MM.1S (cell line): Measurements from ENCODE around the gene MED16.

Source experiments
- DNase-seq: peaks from one replicate; pipeline ENCODE4 v3.0.0-alpha.2; 2015
- H2AFZ ChIP-seq: fragments of 300-600 bp; sonication (generic); 2 replicates; pipeline ENCODE4 v1.6.0; 2016; ENCODE audit warnings: antibody characterized with exemption, low read length
- H3F3A ChIP-seq: fragments of 300-600 bp; sonication (generic); 2 replicates; pipeline ENCODE4 v1.6.1; 2016; ENCODE audit warnings: mild to moderate bottlenecking, antibody characterized with exemption, low read length, moderate library complexity, mixed read lengths; ENCODE audit not compliant: insufficient read depth
- H3K27ac ChIP-seq: fragments of 300-600 bp; sonication (generic); 2 replicates; pipeline ENCODE4 v1.5.1; 2016; ENCODE audit warnings: mild to moderate bottlenecking, low read length
- H3K27me3 ChIP-seq: fragments of 300-600 bp; sonication (generic); replicated peaks from 2 replicates; pipeline ENCODE4 v1.6.0; 2016; ENCODE audit warnings: low read length; ENCODE audit not compliant: insufficient read depth
- H3K36me3 ChIP-seq: fragments of 300-600 bp; sonication (generic); replicated peaks from 2 replicates; pipeline ENCODE4 v1.6.1; 2016; ENCODE audit warnings: mild to moderate bottlenecking, low read length, mixed read lengths; ENCODE audit not compliant: insufficient read depth
- H3K4me1 ChIP-seq: fragments of 300-600 bp; sonication (generic); 2 replicates; pipeline ENCODE4 v1.6.1; 2016; ENCODE audit warnings: low read length, mixed read lengths
- H3K4me2 ChIP-seq: fragments of 300-600 bp; sonication (generic); 2 replicates; pipeline ENCODE4 v1.6.0; 2016; ENCODE audit warnings: low read depth, low read length
- H3K4me3 ChIP-seq: fragments of 300-600 bp; sonication (generic); 2 replicates; pipeline ENCODE4 v1.5.1; 2016; ENCODE audit warnings: low read length, mixed read lengths
- H3K79me2 ChIP-seq: fragments of 300-600 bp; sonication (generic); 2 replicates; pipeline ENCODE4 v1.6.1; 2016; ENCODE audit warnings: mixed run types, low read length, mixed read lengths
- H3K9ac ChIP-seq: fragments of 300-600 bp; sonication (generic); 2 replicates; pipeline ENCODE4 v1.6.1; 2016; ENCODE audit warnings: low read length, mixed read lengths
- H3K9me2 ChIP-seq: fragments of 300-600 bp; sonication (generic); replicated peaks from 2 replicates; pipeline ENCODE4 v1.6.1; 2016; ENCODE audit warnings: mild to moderate bottlenecking, low read length, mixed read lengths; ENCODE audit not compliant: insufficient read depth
- H3K9me3 ChIP-seq: fragments of 300-600 bp; sonication (generic); replicated peaks from 2 replicates; pipeline ENCODE4 v1.6.1; 2016; ENCODE audit warnings: mild to moderate bottlenecking, low read length, mixed read lengths; ENCODE audit not compliant: insufficient read depth
- H4K20me1 ChIP-seq: fragments of 300-600 bp; sonication (generic); 2 replicates; pipeline ENCODE4 v1.6.1; 2016; ENCODE audit warnings: mild to moderate bottlenecking, low read length, moderate library complexity, mixed read lengths; ENCODE audit not compliant: insufficient read depth
- CTCF ChIP-seq: fragments of 300-600 bp; sonication (generic); IDR thresholded peaks from 2 replicates; pipeline ENCODE4 v1.5.1; 2016; ENCODE audit warnings: antibody characterized with exemption, low read length, mixed read lengths
- EZH2 ChIP-seq: fragments of 300-600 bp; sonication (generic); optimal IDR thresholded peaks from 2 replicates; pipeline ENCODE3; 2017; ENCODE audit warnings: low read depth, mild to moderate bottlenecking, antibody characterized with exemption, low read length, mixed read lengths
- EZH2phosphoT487 ChIP-seq: fragments of 300-600 bp; sonication (generic); IDR thresholded peaks from 2 replicates; pipeline ENCODE4 v1.6.1; 2018; ENCODE audit warnings: antibody characterized with exemption, low read length

Gene MED16

DNA sequence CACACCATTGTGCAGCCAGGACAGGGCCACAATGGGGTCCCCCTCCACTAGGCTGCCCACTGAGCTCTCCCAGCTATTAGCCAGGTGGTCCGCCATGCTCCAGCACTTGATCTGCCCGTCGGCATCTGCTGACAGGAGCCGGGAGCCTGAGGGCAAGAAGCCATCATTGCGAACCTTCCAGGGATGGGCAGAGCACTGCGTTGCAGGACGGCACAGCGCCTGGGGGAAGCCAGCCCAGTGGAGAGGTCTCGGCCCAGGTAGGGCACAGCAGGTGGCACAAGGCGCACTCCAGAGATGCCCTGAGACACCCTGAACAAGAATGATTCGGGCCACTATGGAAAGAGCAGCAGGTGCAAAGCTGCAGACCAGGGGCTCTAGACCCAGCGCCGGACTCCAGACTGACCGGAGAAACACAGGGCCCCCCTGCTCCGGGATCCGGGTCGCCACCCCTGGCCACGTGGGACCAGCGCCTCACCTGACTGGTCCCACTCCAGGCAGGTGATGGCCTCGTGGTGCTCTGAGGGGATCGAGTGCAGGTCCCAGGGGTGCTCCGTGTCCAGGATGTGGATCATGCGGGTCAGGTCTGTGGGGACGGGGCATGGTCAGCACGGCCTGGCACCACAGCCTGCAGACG lies 3.2 kb downstream of the MED16 start:
- H4K20me1 ChIP-seq: no peaks in the 10 kb centered on the region; the same call in 1 of the 2 replicates
- H3K4me2 ChIP-seq: no peak overlapping the region
- no peaks in the 10 kb centered on the region for H3F3A ChIP-seq
- no peak overlapping the region for H3K4me3 ChIP-seq
- no peaks in the 10 kb centered on the region for H3K27me3 ChIP-seq
- H3K79me2 ChIP-seq: peaks cover 31% of the 10 kb centered on the region
- H3K9ac ChIP-seq: no peak overlapping the region
- H3K36me3 ChIP-seq: no peaks in the 10 kb centered on the region
- no peaks in the 10 kb centered on the region for H3K9me2 ChIP-seq
- DNase-seq: no peak
- no peaks in the 10 kb centered on the region for H3K9me3 ChIP-seq
- TF ChIP-seq EZH2 (no peak), EZH2phosphoT487 (no peak), CTCF (no peak)
- H2AFZ ChIP-seq: no peak overlapping the region
- H3K27ac ChIP-seq: no peak overlapping the region
- no peaks in the 10 kb centered on the region for H3K4me1 ChIP-seq

DNA sequence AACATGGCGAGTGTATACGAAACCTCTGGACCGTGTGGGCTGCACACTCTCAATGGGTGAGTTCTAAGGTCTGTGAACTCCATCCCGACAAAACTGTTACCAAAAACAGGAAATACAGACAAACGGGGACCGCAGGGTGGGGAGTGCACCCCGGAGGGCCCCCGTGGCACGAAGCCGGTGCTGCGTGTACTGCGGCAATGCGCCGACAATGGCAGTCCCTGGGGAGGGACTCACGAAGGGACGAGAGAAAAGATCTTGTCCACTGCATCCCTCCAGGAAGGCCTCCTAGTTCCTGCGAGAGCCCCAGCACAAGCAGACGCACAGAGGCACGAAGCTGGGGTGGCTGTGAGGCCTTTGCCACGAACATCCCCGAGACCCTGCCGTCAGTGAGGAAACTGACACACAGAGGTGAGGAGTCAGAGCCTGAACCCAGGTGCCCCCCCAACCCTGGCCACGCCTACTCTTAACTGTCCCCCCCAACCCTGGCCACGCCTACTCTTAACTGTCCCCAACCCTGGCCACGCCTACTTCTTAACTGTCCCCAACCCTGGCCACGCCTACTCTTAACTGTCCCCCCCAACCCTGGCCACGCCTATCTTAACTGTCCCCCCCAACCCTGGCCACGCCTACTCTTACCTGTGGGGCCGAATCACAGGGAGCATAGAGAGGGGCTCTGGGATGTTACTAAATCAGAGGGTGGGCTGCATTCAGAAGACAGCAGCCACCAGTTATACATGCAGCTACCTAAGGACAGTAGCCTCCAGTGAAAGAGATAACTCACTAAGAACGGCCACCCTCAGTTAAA lies 4.2 kb downstream of the MED16 start:
- TF ChIP-seq EZH2phosphoT487 (no peak), EZH2 (no peak), CTCF (no peak)
- Histone ChIP-seq H3K4me2 (no peak overlapping the region), H2AFZ (no peak overlapping the region), H3K9ac (no peak overlapping the region), H3K4me1 (no peaks in the 10 kb centered on the region), H3K27ac (no peak overlapping the region), H3K79me2 (peaks cover 31% of the 10 kb centered on the region), H3K9me2 (no peaks in the 10 kb centered on the region), H3K27me3 (no peaks in the 10 kb centered on the region), H3F3A (no peaks in the 10 kb centered on the region), H3K4me3 (no peak overlapping the region), H3K36me3 (no peaks in the 10 kb centered on the region), H4K20me1 (no peaks in the 10 kb centered on the region; the same call in 1 of the 2 replicates), H3K9me3 (no peaks in the 10 kb centered on the region)
- no peak for DNase-seq

- Histone ChIP-seq H4K20me1 (no peaks in the 10 kb centered on the region; the same call in 1 of the 2 replicates), H3K4me3 (no peak overlapping the region), H3K27me3 (no peaks in the 10 kb centered on the region), H3K79me2 (peaks cover 30% of the 10 kb centered on the region), H3K9me3 (no peaks in the 10 kb centered on the region), H3F3A (no peaks in the 10 kb centered on the region), H3K36me3 (no peaks in the 10 kb centered on the region; the same call in 1 of the 2 replicates), H2AFZ (no peak overlapping the region), H3K9me2 (no peaks in the 10 kb centered on the region), H3K27ac (no peak overlapping the region), H3K9ac (no peak overlapping the region), H3K4me1 (no peaks in the 10 kb centered on the region), H3K4me2 (no peak overlapping the region)
- DNase-seq: no peak
- TF ChIP-seq EZH2 (no peak), CTCF (no peak), EZH2phosphoT487 (no peak)
These were observed 5.4 kb downstream of the MED16 start for GRCh38 chr19:887599-887998.
